NT2/D1 (cell line): ENCODE results near the gene CACNA2D3.
"Not testable (repeated sequence)": the region's sequence is repeated elsewhere in the genome, so short reads cannot be mapped to it uniquely, and the experiment has no call there.

Experiments
- DNase-seq: peaks from one replicate; pipeline ENCODE4 v3.0.0-alpha.2; 2011; ENCODE audit warnings: low read depth, low spot score
- H3K27me3 ChIP-seq: 2 replicates; pipeline ENCODE4 v1.6.0; 2011; ENCODE audit warnings: mild to moderate bottlenecking; ENCODE audit not compliant: insufficient read length, insufficient read depth
- H3K36me3 ChIP-seq: 2 replicates; pipeline ENCODE4 v1.6.1; 2011; ENCODE audit warnings: mild to moderate bottlenecking, low read length, mixed read lengths; ENCODE audit not compliant: insufficient read depth, insufficient read length
- H3K4me1 ChIP-seq: 2 replicates; pipeline ENCODE4 v1.5.1; 2011; ENCODE audit not compliant: insufficient read depth, insufficient read length
- H3K4me3 ChIP-seq: 2 replicates; pipeline ENCODE4 v1.5.1; 2011; ENCODE audit warnings: low read depth; ENCODE audit not compliant: insufficient read length
- H3K9ac ChIP-seq: 2 replicates; pipeline ENCODE4 v1.6.0; 2011; ENCODE audit warnings: low read depth; ENCODE audit not compliant: insufficient read length
- H3K9me3 ChIP-seq: 2 replicates; pipeline ENCODE4 v1.5.1; 2011; ENCODE audit warnings: mild to moderate bottlenecking, low read length; ENCODE audit not compliant: insufficient read depth
- SUZ12 ChIP-seq: IDR thresholded peaks from 2 replicates; pipeline ENCODE4 v1.6.1; 2011; ENCODE audit not compliant: insufficient read length, insufficient read depth; ENCODE audit errors: extremely low read depth
- YY1 ChIP-seq: IDR thresholded peaks from 2 replicates; pipeline ENCODE4 v1.6.1; 2011; ENCODE audit not compliant: insufficient read length, insufficient read depth
- ZNF274 ChIP-seq: IDR thresholded peaks from 2 replicates; pipeline ENCODE4 v1.6.1; 2011; ENCODE audit warnings: mild to moderate bottlenecking, low read depth, low read length

Gene CACNA2D3

GRCh38 chr3:54622678-54623077 is 500.3 kb downstream of the CACNA2D3 start:
- Histone ChIP-seq H3K36me3 (no peaks in the 10 kb centered on the region), H3K9me3 (no peaks in the 10 kb centered on the region), H3K9ac (no peak overlapping the region), H3K4me3 (no peak overlapping the region), H3K27me3 (peaks cover 10% of the 10 kb centered on the region), H3K4me1 (no peaks in the 10 kb centered on the region)
- TF ChIP-seq ZNF274 (no peak), YY1 (no peak), SUZ12 (no peak)
- no peak for DNase-seq

GRCh38 chr3:54625805-54626787 is 503.7 kb downstream of the CACNA2D3 start:
- no peaks in the 10 kb centered on the region; the same call in 1 of the 2 replicates for H3K9me3 ChIP-seq
- H3K4me3 ChIP-seq, result no peak overlapping the region
- no peak for DNase-seq
- no peak overlapping the region for H3K9ac ChIP-seq
- peaks cover 2% of the 10 kb centered on the region for H3K36me3 ChIP-seq
- no peaks in the 10 kb centered on the region for H3K27me3 ChIP-seq
- peaks cover 6% of the 10 kb centered on the region for H3K4me1 ChIP-seq
- no peak for TF ChIP-seq ZNF274

GRCh38 chr3:54628888-54629441 is 506.6 kb downstream of the CACNA2D3 start:
- no peaks in the 10 kb centered on the region for H3K27me3 ChIP-seq
- peaks cover 13% of the 10 kb centered on the region; the same call in 1 of the 2 replicates for H3K9me3 ChIP-seq
- TF ChIP-seq SUZ12 (no peak), YY1 (no peak), ZNF274 (no peak)
- no peak overlapping the region for H3K9ac ChIP-seq
- no peak overlapping the region for H3K4me3 ChIP-seq
- peaks cover 13% of the 10 kb centered on the region for H3K4me1 ChIP-seq
- no peak for DNase-seq
- peaks cover 30% of the 10 kb centered on the region for H3K36me3 ChIP-seq

- no peak for DNase-seq
- TF ChIP-seq SUZ12 (no peak), ZNF274 (no peak), YY1 (no peak)
- Histone ChIP-seq H3K4me1 (peaks cover 15% of the 10 kb centered on the region), H3K36me3 (peaks cover 33% of the 10 kb centered on the region), H3K4me3 (no peak overlapping the region), H3K27me3 (no peaks in the 10 kb centered on the region), H3K9ac (no peak overlapping the region), H3K9me3 (peaks cover 18% of the 10 kb centered on the region; the same call in 1 of the 2 replicates)
Observed at GRCh38 chr3:54630101-54630623, 507.8 kb downstream of the CACNA2D3 start.

GRCh38 chr3:54631001-54631400 is 508.6 kb downstream of the CACNA2D3 start:
- not testable (repeated sequence) for H3K4me3 ChIP-seq, DNase-seq, H3K27me3 ChIP-seq, H3K9ac ChIP-seq
- peaks cover 33% of the 10 kb centered on the region for H3K36me3 ChIP-seq
- H3K4me1 ChIP-seq, result peaks cover 15% of the 10 kb centered on the region
- peaks cover 18% of the 10 kb centered on the region; the same call in 1 of the 2 replicates for H3K9me3 ChIP-seq

GRCh38 chr3:54631516-54632325 is 509.4 kb downstream of the CACNA2D3 start:
- peaks cover 33% of the 10 kb centered on the region for H3K36me3 ChIP-seq
- H3K4me3 ChIP-seq, result no peak overlapping the region
- H3K4me1 ChIP-seq, result peaks cover 15% of the 10 kb centered on the region
- no peak for DNase-seq
- TF ChIP-seq ZNF274, result no peak
- no peak for TF ChIP-seq YY1
- TF ChIP-seq SUZ12, result no peak
- H3K9ac ChIP-seq, result no peak overlapping the region
- peaks cover 18% of the 10 kb centered on the region; the same call in 1 of the 2 replicates for H3K9me3 ChIP-seq
- no peaks in the 10 kb centered on the region for H3K27me3 ChIP-seq

- H3K9ac ChIP-seq, result no peak overlapping the region
- no peaks in the 10 kb centered on the region for H3K27me3 ChIP-seq
- DNase-seq, result no peak
- H3K9me3 ChIP-seq, result peaks cover 18% of the 10 kb centered on the region; the same call in 1 of the 2 replicates
- no peak for TF ChIP-seq ZNF274
- TF ChIP-seq YY1, result no peak
- no peak for TF ChIP-seq SUZ12
- peaks cover 33% of the 10 kb centered on the region for H3K36me3 ChIP-seq
- H3K4me1 ChIP-seq, result peaks cover 15% of the 10 kb centered on the region
- no peak overlapping the region for H3K4me3 ChIP-seq
Observed at GRCh38 chr3:54632326-54632665, 509.9 kb downstream of the CACNA2D3 start.
